Peyer's patch (tissue), 4 donors: Measurements from ENCODE around the gene SLC25A2. TPM values are rescaled to one million over a fixed set of nuclear protein-coding genes. Genes with fewer than 3 reads are reported as not detected.
A peak's percentile ranks its signal among the peaks of the same experiment; 100 is the strongest.
"Not testable (repeated sequence)": the region's sequence is repeated elsewhere in the genome, so short reads cannot be mapped to it uniquely, and the experiment has no call there.

ENCODE experiments used
- DNase-seq, 3 donors: peaks; one replicate each; pipeline ENCODE4 v3.0.0-alpha.2; 2017 to 2019
- H3K27ac ChIP-seq, 4 donors: fragments of 200-600 bp; sonication (generic); one replicate each; pipeline ENCODE4 v1.5.1; 2016 to 2019
- H3K27me3 ChIP-seq, 2 donors: fragments of 200-600 bp; sonication (generic); one replicate each; pipeline ENCODE4 v1.5.1; 2019
- H3K36me3 ChIP-seq, 3 donors: fragments of 200-600 bp; sonication (generic); one replicate each; pipeline ENCODE4 v1.5.1; 2016 to 2019
- H3K4me1 ChIP-seq, 4 donors: fragments of 200-600 bp; sonication (generic); one replicate each; pipeline ENCODE4 v1.5.1; 2016 to 2019
- H3K4me3 ChIP-seq, 4 donors: fragments of 200-600 bp; sonication (generic); 1 replicate in 3 of 4; 2 replicates in 1 of 4; pipeline ENCODE4 v1.5.1; 2016 to 2019; ENCODE audit warnings: mild to moderate bottlenecking in 1 of 4
- H3K9me3 ChIP-seq, 4 donors: fragments of 200-600 bp; sonication (generic); one replicate each; pipeline ENCODE4 v1.5.1; 2016 to 2019; ENCODE audit warnings: mild to moderate bottlenecking in 1 of 4
- CTCF ChIP-seq, 6 experiments: fragments of 450-650 bp in 4 of 6; fragments of 200-600 bp in 2 of 6; sonication (generic) in 1 of 6; IDR thresholded peaks; one replicate each; pipeline ENCODE4 v1.5.1; 2017 to 2019; ENCODE audit warnings: antibody characterized with exemption in 6 of 6, mild to moderate bottlenecking in 3 of 6, moderate library complexity in 1 of 6
- POLR2A ChIP-seq, 2 donors: fragments of 450-650 bp; IDR thresholded peaks; one replicate each; pipeline ENCODE4 v1.5.1; 2017; ENCODE audit warnings: antibody characterized with exemption in 2 of 2, mild to moderate bottlenecking in 2 of 2, moderate library complexity in 2 of 2
- total RNA-seq, 4 donors: library from RNA; depleted of rRNA; stranded (reverse); fragments of >200 nt; gene quantifications; one replicate each; pipeline ENCODE4 v1.1.0, GENCODE V29; 2016

Gene SLC25A2
- total RNA-seq, 4 donors from 2014 or later = 1.1 to 4.1 (median 2.9) TPM

- H3K4me3 ChIP-seq = no peak within 1 kb of the TSS
- no peaks in the 10 kb centered on the region for H3K27me3 ChIP-seq
- peaks cover 0 to 48% (median 14%) of the 10 kb centered on the region in 4 donors for H3K9me3 ChIP-seq
- no peaks in the 10 kb centered on the region for H3K4me1 ChIP-seq
- no peaks in the 10 kb centered on the region for H3K36me3 ChIP-seq
- no peak for DNase-seq
- H3K27ac ChIP-seq = no peak within 1 kb of the TSS
- peak in 1 of 6 experiments; percentile 10 for TF ChIP-seq CTCF (IDR thresholded peaks at IDR 0.05)
- no peak for TF ChIP-seq POLR2A (IDR thresholded peaks at IDR 0.05)
Measured at GRCh38 chr5:141343242-141343952, 39.5 kb upstream of the SLC25A2 start, which contains the start of gene PCDHGA3. TSS of gene PCDHGA3 (plus strand) at chr5:141343829. CDS start at chr5:141344034, 205 bp downstream.

DNA sequence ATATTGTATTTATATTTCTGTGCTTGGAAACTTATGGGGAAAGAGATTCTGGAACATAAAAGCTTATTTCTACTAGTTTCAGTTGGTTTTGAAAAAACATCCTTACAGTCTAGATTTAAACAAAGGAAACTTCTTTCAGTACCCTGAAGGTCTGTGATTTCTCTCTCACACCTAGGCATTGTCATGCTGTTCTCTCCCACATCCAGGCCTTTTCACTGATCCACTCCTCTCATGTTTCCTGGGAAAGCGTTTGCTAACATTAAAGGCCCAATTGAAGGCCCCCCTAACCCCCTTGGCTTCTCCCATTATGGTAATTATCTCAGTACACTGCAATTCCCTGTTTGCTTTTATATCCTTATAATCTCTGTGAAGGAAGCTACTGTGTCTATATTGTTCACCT is 38.9 kb upstream of the SLC25A2 start:
- DNase-seq = no peak
- no peaks in the 10 kb centered on the region for H3K27me3 ChIP-seq
- no peaks in the 10 kb centered on the region for H3K4me1 ChIP-seq
- H3K27ac ChIP-seq = no peak overlapping the region
- no peak overlapping the region for H3K4me3 ChIP-seq
- no peaks in the 10 kb centered on the region for H3K36me3 ChIP-seq
- no peak for TF ChIP-seq CTCF (IDR thresholded peaks at IDR 0.05)
- TF ChIP-seq POLR2A (IDR thresholded peaks at IDR 0.05) = no peak
- H3K9me3 ChIP-seq = peaks cover 0 to 52% (median 14%) of the 10 kb centered on the region in 4 donors

GRCh38 chr5:141340781-141341354 is 37.0 kb upstream of the SLC25A2 start:
- H3K4me3 ChIP-seq, DNase-seq, H3K36me3 ChIP-seq, H3K4me1 ChIP-seq, H3K27me3 ChIP-seq, H3K27ac ChIP-seq: not testable (repeated sequence)
- peaks cover 0 to 48% (median 14%) of the 10 kb centered on the region in 4 donors for H3K9me3 ChIP-seq

DNA sequence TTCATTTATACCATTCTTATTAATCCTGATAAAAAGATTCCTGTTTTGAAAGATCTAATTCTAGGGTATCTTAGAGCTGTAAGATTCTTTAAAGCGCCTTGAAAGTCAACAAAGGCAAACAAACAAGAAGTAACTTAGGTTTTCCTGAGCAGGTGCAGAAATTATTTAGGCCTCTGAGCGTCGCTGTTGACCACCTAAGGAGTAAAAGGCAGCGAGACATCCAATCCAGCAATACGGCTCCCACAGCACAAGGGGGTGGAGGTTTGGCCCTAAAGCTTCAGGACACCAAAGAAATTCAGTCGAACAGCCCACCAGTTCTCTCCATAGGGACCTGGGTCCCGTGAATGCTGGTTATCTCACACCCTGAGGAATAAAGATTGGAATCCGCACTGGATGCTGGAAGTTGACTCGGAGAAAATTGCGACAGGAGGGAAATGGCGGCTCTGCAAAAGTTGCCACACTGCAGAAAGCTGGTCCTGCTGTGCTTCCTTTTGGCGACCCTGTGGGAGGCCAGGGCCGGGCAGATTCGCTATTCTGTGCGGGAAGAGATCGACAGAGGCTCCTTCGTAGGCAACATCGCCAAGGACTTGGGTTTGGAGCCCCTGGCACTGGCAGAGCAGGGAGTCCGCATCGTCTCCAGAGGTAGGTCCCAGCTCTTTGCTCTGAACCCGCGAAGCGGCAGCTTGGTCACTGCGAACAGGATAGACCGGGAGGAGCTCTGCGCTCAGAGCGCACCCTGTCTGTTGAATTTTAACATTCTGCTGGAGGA is 34.9 kb upstream of the SLC25A2 start, which contains the start of gene PCDHGA2:
Gene PCDHGA2 (plus strand): TSS at position 223 of the 769 bp plus-strand sequence.
- Histone ChIP-seq H3K36me3 (no peaks in the 10 kb centered on the region), H3K27ac (no peak within 1 kb of the TSS), H3K9me3 (peaks cover 0 to 37% (median 10%) of the 10 kb centered on the region in 4 donors), H3K4me1 (no peaks in the 10 kb centered on the region), H3K4me3 (no peak within 1 kb of the TSS), H3K27me3 (no peaks in the 10 kb centered on the region)
- DNase-seq = no peak
- TF ChIP-seq POLR2A (IDR thresholded peaks at IDR 0.05) = no peak
- TF ChIP-seq CTCF (IDR thresholded peaks at IDR 0.05) = peak in 3 of 6 experiments; percentile 9 to 14 (median 10)

- H3K36me3 ChIP-seq, H3K27me3 ChIP-seq, H3K4me1 ChIP-seq, H3K4me3 ChIP-seq, H3K27ac ChIP-seq, DNase-seq: not testable (repeated sequence)
- H3K9me3 ChIP-seq = peaks cover 0 to 35% (median 12%) of the 10 kb centered on the region in 4 donors
Measured at GRCh38 chr5:141332571-141332970, 28.7 kb upstream of the SLC25A2 start.

- H3K27me3 ChIP-seq = no peaks in the 10 kb centered on the region
- H3K27ac ChIP-seq = no peak within 1 kb of the TSS
- peak in 1 of 3 donors; percentile 25 for DNase-seq
- peaks cover 0 to 35% (median 13%) of the 10 kb centered on the region in 4 donors for H3K9me3 ChIP-seq
- no peaks in the 10 kb centered on the region for H3K4me1 ChIP-seq
- TF ChIP-seq POLR2A (IDR thresholded peaks at IDR 0.05) = no peak
- TF ChIP-seq CTCF (IDR thresholded peaks at IDR 0.05) = peak in 1 of 6 experiments; percentile 11
- H3K36me3 ChIP-seq = no peaks in the 10 kb centered on the region
- no peak within 1 kb of the TSS for H3K4me3 ChIP-seq
Measured at GRCh38 chr5:141330299-141331080, 26.6 kb upstream of the SLC25A2 start, which contains the start of gene PCDHGA1. TSS of gene PCDHGA1 (plus strand) at chr5:141330514.
